Epithelial cell of alveolus of lung (primary cell): ENCODE results near the gene NLRP13. TPM values are rescaled to one million over a fixed set of nuclear protein-coding genes. Genes with fewer than 3 reads are reported as not detected.

Source experiments
- total RNA-seq: library from RNA; depleted of rRNA; stranded (reverse); fragments of >200 nt; gene quantifications from 2 replicates; pipeline ENCODE4 v1.2.1, GENCODE V29; 2015

The NLRP13 gene
- not detected in 2 replicates for total RNA-seq

GRCh38 chr19:55931936-55932386, at the start of gene NLRP13:
TSS of gene NLRP13 (minus strand) at chr19:55932336. CDS start at chr19:55932311, 25 bp downstream.

GRCh38 chr19:55947532-55947931, 15.4 kb upstream of the NLRP13 start, which contains the start of gene NLRP8:
TSS of gene NLRP8 (plus strand) at chr19:55947832.

Other genes starting within 250 kb of the NLRP13 start
- not detected in 2 replicates for gene NLRP9, start 193.9 kb downstream of the NLRP13 start, total RNA-seq
- not detected in 2 replicates for gene RFPL4A, start 173.2 kb downstream of the NLRP13 start, total RNA-seq
- not detected in 2 replicates for gene RFPL4AL1, start 163.2 kb downstream of the NLRP13 start, total RNA-seq
- not detected in 2 replicates for gene NLRP11, start 100.3 kb downstream of the NLRP13 start, total RNA-seq
- gene NLRP4, start 95.8 kb downstream of the NLRP13 start, total RNA-seq: not detected in 2 replicates
- gene NLRP8, start 15.5 kb upstream of the NLRP13 start, total RNA-seq: not detected in 2 replicates
- gene NLRP5, start 54.4 kb upstream of the NLRP13 start, total RNA-seq: not detected in 2 replicates
- gene ZNF787, start 189.0 kb upstream of the NLRP13 start, total RNA-seq: 9.6 and 15.4 TPM in 2 replicates
- 33.9 and 68.7 TPM in 2 replicates for gene ZNF444, start 209.0 kb upstream of the NLRP13 start, total RNA-seq
- gene GALP, start 243.7 kb upstream of the NLRP13 start, total RNA-seq: not detected in 2 replicates